PFSK-1 (cell line): Measurements from ENCODE around the gene ATG9B.

Experiments
- FOXP2 ChIP-seq: optimal IDR thresholded peaks from 2 replicates; pipeline ENCODE3; 2011; ENCODE audit warnings: borderline replicate concordance, control low read depth, inconsistent platforms; ENCODE audit not compliant: insufficient read depth; ENCODE audit errors: extremely low read length, extremely low read depth
- POLR2AphosphoS5 ChIP-seq: IDR thresholded peaks from 2 replicates; pipeline ENCODE4 v1.6.1; 2012; ENCODE audit warnings: low read depth, mild to moderate bottlenecking, control low read depth, low read length, moderate library complexity
- SIN3A ChIP-seq: IDR thresholded peaks from 2 replicates; pipeline ENCODE4 v1.6.1; 2012; ENCODE audit warnings: mild to moderate bottlenecking, low read length, moderate library complexity, borderline replicate concordance; ENCODE audit not compliant: insufficient read depth
- TAF1 ChIP-seq: IDR thresholded peaks from 2 replicates; pipeline ENCODE4 v1.6.1; 2012; ENCODE audit warnings: low read length, control low read depth, borderline replicate concordance; ENCODE audit not compliant: insufficient read depth
- TF ChIP-seq, protein P1 (sequence below), 2 experiments: IDR thresholded peaks; 2 replicates each; pipeline versions ENCODE4 v1.6.1 to v1.8.0; 2011 to 2012; ENCODE audit warnings: low read depth in 2 of 2, low read length in 2 of 2, control low read depth in 1 of 2, inconsistent platforms in 1 of 2, mild to moderate bottlenecking in 1 of 2, moderate library complexity in 1 of 2; ENCODE audit not compliant: insufficient read depth in 1 of 2

The ATG9B gene

GRCh38 chr7:151017370-151017952 lies 6.8 kb downstream of the ATG9B start:
- TF ChIP-seq FOXP2, result no peak
- no peak for TF ChIP-seq POLR2AphosphoS5

- no peak for TF ChIP-seq POLR2AphosphoS5
- no peak for TF ChIP-seq FOXP2
These were observed 7.4 kb downstream of the ATG9B start for GRCh38 chr7:151016942-151017341.

- no peak for TF ChIP-seq FOXP2
- TF ChIP-seq, protein P1, sequence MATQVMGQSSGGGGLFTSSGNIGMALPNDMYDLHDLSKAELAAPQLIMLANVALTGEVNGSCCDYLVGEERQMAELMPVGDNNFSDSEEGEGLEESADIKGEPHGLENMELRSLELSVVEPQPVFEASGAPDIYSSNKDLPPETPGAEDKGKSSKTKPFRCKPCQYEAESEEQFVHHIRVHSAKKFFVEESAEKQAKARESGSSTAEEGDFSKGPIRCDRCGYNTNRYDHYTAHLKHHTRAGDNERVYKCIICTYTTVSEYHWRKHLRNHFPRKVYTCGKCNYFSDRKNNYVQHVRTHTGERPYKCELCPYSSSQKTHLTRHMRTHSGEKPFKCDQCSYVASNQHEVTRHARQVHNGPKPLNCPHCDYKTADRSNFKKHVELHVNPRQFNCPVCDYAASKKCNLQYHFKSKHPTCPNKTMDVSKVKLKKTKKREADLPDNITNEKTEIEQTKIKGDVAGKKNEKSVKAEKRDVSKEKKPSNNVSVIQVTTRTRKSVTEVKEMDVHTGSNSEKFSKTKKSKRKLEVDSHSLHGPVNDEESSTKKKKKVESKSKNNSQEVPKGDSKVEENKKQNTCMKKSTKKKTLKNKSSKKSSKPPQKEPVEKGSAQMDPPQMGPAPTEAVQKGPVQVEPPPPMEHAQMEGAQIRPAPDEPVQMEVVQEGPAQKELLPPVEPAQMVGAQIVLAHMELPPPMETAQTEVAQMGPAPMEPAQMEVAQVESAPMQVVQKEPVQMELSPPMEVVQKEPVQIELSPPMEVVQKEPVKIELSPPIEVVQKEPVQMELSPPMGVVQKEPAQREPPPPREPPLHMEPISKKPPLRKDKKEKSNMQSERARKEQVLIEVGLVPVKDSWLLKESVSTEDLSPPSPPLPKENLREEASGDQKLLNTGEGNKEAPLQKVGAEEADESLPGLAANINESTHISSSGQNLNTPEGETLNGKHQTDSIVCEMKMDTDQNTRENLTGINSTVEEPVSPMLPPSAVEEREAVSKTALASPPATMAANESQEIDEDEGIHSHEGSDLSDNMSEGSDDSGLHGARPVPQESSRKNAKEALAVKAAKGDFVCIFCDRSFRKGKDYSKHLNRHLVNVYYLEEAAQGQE (IDR thresholded peaks at IDR 0.05; ENCODE audit: insufficient read depth in 1 of 2, low read depth in 2 of 2, low read length in 2 of 2), result no peak
- TF ChIP-seq TAF1, result no peak
- TF ChIP-seq SIN3A, result no peak
- no peak for TF ChIP-seq POLR2AphosphoS5
These were observed 7.8 kb downstream of the ATG9B start for GRCh38 chr7:151016505-151016904.

DNA sequence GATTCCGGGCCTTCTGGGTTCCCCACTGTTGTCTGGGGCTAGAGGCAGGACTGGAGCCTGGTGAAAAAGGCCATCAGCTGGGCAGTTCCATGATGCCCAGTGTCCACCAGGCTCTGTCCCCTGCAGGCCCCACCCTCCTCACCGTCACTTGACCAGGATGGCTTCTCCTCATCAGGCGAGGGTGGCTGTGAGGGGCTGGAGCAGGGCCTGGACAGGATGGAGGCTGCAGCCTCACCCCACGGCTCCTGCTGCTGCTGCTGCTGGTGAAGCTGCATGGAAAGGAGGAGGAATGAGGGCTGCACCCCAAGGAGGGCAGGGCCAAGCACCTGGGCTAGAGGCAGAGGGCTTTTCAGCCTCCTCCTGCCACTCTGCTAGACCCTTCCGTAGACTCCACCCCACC lies 8.3 kb downstream of the ATG9B start:
- TF ChIP-seq FOXP2, result no peak
- TF ChIP-seq POLR2AphosphoS5, result no peak
- TF ChIP-seq SIN3A, result no peak
- no peak for TF ChIP-seq TAF1
- TF ChIP-seq, protein P1 (IDR thresholded peaks at IDR 0.05; ENCODE audit: insufficient read depth in 1 of 2, low read depth in 2 of 2, low read length in 2 of 2), result no peak

DNA sequence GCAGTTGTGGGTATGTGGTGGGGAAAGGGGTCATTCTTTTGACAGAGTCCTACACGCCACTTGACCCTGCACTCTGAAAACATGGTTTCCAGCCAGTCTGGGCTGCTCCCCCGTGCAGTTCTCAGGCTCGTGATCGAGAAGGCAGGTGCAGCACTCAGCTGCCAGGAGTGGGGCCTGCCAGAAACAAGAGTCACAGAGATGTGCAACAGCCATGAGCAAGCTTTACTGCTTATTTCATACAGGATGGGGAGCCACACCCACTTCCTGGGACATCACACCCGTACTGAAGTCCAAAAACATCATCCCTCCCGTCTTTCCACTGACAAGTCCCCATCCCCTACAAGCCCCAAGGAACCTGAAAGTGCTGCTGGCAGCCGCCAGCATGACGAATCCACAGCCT lies 9.3 kb downstream of the ATG9B start:
- TF ChIP-seq SIN3A, result no peak
- no peak for TF ChIP-seq FOXP2
- TF ChIP-seq, protein P1 (IDR thresholded peaks at IDR 0.05; ENCODE audit: insufficient read depth in 1 of 2, low read depth in 2 of 2, low read length in 2 of 2), result no peak
- no peak for TF ChIP-seq TAF1
- TF ChIP-seq POLR2AphosphoS5, result no peak

GRCh38 chr7:151013733-151014497 lies 10.4 kb downstream of the ATG9B start:
- TF ChIP-seq FOXP2 (no peak), SIN3A (no peak)
